Ovary (tissue), 3 donors: Measurements from ENCODE around the gene LAMB4.

ENCODE experiments used
- CTCF ChIP-seq, 3 donors: fragments of 450-650 bp in 2 of 3; fragments of 200-600 bp in 1 of 3; IDR thresholded peaks; one replicate each; pipeline versions ENCODE4 v1.5.1 to v1.8.0; 2016 to 2022; ENCODE audit warnings: antibody characterized with exemption in 3 of 3, mild to moderate bottlenecking in 1 of 3
- EP300 ChIP-seq: sonication (generic); formaldehyde crosslinking; IDR thresholded peaks from one replicate; pipeline ENCODE4 v1.6.1; 2017; ENCODE audit warnings: antibody characterized with exemption
- POLR2A ChIP-seq: fragments of 450-650 bp; IDR thresholded peaks from one replicate; pipeline ENCODE4 v1.6.1; 2017; ENCODE audit warnings: antibody characterized with exemption, mild to moderate bottlenecking, moderate library complexity
- donor health status: DM: no; HTN: no; CAD: no.

GRCh38 chr7:108099713-108100112 lies 30.4 kb downstream of the LAMB4 start:
- TF ChIP-seq CTCF (IDR thresholded peaks at IDR 0.05) (no peak), POLR2A (no peak), EP300 (no peak)
